Activated CD4-positive, alpha-beta T cell treated with anti-CD3 and anti-CD28 coated beads, Interleukin-10, Interleukin-2, amounts not matched to agents 100 ng/mL and 50 ng/mL, durations not matched to agents 16 hours and 8 hours (primary cell): ENCODE measurements around the gene HABP2.

Source experiments
- DNase-seq: peaks from one replicate; pipeline ENCODE4 v3.0.0-alpha.2; 2020

The HABP2 gene

DNA sequence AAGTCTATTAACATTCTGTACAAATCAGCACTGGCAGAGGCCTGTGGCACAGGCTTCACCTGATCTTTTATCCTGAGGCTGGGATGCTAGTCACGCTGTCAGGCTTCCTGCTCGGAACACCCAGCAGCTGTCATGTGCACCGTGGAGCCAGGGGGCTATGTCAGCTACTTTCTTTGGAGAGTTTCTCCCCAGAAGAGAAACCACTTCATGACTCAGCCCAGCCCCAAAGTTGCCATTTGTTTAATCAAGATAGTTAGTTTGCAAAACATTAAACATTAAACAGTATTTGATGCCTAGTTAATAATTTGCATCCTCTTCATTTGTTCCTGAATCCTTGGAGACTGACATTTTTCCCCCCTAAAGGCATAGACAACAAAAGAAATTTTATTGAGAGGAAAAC, at the start of gene HABP2:
TSS of gene HABP2 (plus strand) at position 353 of the 400 bp plus-strand sequence. CDS start 69 bp downstream, outside the sequence.
- no peak for DNase-seq

DNA sequence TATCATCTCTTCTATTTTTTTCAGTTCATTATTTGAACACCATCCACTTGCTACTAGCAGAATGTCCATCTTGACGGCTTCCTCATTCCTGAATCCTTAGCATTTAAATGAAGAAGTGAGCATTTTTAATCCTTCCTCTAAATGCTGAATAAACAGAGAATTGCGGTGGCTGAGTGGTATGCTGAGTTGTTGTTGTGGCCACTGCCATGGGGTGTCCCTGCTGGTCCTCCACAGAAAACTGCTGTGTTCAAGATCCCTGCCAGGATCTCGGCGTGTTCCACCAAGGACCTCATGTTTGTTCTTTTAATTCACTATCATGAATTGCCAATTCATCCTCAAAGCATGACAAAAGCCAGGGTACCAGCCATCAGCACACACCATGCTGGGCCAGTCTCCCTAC, 48.9 kb upstream of the HABP2 start:
- DNase-seq = no peak

DNA sequence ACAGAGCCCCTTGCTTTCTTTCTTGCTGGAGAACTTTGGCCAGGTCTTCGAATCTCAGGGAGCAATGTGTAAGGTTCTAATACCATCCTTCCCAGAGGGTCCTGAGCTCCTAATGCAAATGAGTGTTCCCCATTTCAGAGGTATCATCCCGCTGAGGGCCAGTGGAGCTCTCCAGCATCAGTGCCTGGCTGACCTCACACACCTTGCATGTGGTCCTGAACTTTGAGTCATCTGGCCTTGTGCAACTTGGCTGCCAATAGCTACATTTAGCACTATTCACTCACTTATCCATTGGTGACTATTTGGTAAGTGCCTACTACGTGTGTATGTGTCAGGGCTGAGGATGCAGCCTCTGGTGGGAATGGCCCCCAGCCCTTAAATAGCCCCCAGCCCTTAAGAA, 48.4 kb upstream of the HABP2 start:
- no peak for DNase-seq

DNA sequence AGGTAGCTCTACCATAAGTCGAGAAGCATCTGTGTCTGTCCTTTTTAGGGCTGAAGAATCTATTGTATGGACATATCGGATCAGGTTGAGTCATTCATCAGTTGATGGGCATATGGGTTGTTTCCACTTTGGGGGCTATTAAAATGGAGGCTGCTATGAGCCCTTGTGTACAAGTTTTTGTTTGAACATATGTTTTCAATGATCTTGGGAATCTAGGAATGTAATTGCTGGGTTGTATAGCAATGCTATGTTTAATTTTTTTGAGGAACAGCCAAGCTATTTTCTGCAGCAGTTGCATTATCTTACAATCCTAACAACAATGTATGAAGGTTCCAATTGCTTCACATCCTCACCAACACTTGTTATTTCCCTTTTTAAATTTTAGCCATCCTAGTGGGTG, 46.4 kb upstream of the HABP2 start:
- no peak for DNase-seq

DNA sequence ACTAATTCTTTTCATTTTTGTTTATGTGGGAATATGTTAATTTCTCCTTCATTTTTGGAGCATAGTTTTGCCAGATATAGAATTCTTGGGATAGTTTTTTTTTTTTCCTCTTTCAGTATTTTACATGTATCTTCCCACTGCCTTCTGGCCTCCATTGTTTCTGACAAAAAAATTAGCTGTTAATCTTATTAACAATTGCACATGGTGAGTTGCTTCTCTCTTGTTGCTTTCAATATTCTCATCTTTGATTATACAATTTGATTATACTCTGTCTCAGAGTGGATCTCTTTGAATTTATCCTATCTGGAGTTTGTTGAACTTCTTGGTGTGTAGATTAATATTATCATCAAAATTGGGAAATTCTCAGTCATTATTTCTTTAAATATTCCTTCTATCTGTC, 41.4 kb upstream of the HABP2 start:
- DNase-seq = no peak

DNA sequence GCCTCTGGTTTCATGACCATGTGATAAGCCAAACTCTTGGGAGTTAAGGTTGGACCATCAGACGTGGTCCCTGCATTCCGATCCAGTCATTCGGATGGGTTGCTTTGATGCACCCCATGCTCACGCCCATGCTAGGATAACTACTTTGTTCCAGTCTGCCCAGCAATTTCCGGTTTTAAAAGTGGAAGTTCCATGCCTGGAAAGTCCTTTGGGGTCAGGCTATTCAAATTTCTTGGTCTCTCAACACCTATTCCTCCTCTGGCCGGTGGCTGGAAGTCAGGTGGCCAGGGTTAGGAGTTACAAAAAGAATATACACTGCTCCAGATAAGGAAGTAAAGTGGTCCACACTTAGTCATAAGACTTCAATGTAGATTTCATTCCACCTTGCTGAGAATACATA, 37.7 kb upstream of the HABP2 start:
- DNase-seq = no peak

DNA sequence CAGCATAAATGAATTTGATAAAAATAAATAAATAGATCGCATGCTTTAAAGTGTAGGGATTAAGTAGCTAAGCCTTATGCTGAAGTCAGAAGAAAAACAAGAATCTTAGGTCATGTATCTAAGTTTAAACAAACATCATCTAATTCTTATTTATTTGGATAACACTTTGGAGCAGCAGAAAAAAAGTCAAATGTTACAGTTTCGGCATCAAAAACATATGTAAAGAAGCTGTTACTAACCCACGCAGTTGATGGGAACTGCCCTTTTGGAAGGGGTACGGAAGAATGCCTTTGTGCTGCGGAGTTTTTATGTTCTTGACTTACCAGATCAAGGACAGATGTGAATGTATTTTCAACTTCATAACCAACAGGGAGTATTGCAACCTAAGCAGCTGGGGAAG, 37.3 kb upstream of the HABP2 start:
- DNase-seq = no peak

DNA sequence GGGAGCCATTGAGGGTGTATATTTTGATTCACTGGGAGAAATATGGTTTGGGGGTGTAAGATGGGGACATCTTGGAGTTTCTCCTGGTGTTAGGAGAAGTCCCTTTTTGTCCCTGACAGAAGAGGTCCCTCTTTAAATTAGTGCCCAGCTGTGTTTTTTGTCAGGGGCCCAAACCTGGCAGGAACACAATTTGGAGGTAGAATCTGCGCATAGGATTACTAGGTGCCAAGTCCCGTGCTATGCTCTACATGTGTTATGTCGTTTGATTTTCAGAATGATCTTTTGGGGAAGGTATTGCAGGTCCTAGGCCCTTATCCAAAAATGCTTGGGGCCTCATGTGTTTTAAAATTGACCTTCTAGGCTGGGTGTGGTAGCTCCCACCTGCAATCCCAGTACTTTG, 36.8 kb upstream of the HABP2 start:
- DNase-seq = no peak

DNA sequence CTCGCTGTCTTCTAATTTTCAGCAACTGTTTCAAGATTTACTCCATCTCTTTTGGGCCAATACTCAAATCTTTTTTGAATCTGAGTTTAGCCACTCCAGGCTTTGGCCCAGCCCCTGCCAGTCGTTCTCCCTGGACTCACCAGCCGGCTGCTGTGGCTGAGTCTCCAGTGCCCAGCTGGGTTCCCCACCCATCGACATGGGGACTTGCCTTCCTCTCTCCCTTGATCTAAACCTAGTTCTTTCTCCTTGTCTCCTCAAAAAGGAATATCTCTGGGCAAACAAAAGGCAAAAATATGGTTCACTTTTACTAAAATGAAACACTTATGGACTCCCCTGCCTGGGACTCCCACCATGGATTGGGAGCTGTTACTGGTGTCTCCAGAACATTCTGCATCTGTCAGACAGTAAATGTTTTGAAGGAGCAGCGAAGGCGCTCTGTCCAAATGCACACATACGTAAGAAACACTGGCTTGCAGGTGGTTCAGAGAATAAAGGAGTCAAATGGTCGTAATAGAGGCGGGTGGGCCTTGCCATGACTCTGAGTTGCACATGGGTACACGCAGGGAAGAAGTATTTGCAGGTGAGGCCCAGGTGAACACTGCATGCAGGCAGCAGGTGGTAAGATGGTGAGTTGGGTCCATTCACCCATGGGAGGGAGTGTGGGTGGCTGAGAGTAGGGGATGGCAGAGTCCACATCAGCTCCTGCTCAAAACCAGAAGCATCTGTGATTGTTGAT, 35.5 kb upstream of the HABP2 start:
- DNase-seq = no peak

DNA sequence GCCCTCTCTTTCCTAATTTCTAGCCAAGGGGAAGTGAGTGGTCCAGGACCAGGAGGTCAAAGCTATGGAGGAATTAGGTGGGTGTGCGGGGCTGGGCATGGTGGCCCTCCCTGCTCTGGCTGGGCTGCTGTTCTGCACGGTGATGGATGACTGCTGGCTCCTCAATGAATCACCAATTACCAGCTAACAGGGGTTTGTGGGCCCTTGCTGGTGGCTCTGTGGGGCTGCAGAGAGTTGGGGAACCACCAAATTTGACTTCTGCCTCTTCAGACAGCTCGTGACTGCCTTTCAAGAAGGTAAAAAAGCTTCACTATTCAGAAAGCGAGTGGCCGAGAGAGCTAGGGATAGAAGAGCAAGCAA, 35.0 kb upstream of the HABP2 start:
- no peak for DNase-seq

DNA sequence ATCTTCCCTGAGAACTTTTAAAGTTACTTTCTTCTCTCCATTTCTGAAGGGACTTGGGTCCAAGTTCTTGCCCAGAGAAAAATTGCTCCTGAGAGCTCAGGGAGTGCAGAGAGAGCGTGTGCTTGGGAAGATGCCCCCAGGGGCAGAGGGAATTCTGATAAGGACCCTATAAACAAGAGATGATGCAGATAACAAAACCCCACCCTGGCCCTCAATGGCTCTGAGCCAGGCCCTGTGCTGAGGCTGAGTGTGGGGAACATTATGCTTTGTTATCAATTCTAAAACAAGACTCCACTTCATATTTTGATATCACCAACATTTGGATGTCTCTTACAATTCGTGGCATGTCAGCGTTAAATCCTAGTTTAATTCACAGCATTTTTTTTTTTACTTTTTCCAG, 34.4 kb upstream of the HABP2 start:
- no peak for DNase-seq

DNA sequence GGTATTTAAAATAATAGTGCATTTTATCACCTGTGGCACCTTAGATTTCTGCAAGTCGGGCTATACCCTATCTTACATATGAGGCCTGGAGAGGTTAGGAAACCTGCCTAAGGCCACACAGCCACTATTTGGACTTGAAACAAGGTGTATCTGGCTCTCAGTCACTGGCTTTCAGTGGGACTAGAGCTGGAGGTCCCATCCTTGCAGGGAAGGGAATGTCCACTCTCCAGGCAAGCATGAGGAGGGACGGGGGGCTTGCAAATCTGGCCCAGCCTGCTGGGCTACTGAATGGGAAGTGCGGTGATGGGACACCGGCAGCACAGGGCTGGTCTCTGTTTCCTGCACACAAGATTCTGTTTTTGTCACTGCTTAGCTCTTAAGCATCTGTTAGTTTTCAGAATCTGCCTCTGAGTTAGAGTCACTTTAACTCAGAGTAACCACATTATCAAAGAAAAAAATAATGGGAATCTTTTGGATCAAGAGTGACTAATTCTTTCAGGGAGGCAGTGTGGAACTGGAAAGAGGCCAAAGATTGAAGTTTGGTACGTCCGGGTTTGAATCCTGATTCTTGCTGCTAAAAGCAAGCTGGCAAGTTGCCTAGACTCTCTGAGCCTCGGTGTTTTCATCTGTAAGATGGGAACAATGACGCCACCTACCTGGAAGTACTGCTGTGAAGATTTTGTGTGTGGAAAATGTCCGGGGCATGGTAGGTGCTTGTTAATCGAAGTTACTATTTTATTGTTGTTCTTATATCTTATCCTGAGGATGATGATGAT, 33.8 kb upstream of the HABP2 start:
- DNase-seq = no peak

DNA sequence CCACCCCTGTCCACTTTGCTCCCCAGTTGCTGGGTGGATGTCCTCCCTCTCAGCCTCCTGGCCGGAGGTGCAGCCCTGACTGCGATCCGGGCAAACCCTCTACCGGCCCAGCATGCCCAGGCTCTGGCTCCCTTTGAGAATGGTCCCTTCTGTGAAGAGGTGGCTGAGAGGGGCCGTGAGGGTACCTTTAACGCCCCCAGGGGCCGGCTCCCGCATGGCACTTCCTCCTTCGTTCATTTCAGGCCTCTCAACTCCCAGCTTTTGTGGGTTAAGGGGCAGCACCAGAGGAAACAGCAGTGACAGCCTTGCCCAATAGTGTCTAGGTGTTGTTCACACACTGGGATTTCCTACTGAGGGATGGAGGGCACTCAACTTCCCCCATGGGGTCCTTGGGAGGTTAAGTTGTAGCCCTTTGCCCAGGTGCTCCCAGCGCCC, 33.2 kb upstream of the HABP2 start:
- no peak for DNase-seq

DNA sequence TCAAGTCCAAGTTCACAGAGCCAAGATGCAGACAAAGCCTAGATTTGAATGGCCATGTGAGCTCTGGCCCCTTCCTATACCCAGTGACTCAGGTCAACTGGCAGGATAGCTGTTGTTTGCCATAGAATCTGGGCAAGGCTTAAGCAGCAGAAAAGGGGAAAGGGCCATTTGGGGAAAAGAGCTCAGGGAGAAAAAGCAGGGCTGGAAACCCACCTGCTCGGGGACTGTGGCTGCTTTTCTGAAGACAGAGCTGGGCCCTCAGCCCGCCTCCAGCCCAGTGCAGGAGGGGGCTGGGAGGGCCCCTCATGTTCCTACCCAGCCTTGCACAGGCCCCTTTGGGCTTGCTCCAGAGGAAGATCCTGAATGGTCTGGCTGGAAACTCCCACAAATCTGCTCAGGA, 32.6 kb upstream of the HABP2 start:
- DNase-seq = no peak

DNA sequence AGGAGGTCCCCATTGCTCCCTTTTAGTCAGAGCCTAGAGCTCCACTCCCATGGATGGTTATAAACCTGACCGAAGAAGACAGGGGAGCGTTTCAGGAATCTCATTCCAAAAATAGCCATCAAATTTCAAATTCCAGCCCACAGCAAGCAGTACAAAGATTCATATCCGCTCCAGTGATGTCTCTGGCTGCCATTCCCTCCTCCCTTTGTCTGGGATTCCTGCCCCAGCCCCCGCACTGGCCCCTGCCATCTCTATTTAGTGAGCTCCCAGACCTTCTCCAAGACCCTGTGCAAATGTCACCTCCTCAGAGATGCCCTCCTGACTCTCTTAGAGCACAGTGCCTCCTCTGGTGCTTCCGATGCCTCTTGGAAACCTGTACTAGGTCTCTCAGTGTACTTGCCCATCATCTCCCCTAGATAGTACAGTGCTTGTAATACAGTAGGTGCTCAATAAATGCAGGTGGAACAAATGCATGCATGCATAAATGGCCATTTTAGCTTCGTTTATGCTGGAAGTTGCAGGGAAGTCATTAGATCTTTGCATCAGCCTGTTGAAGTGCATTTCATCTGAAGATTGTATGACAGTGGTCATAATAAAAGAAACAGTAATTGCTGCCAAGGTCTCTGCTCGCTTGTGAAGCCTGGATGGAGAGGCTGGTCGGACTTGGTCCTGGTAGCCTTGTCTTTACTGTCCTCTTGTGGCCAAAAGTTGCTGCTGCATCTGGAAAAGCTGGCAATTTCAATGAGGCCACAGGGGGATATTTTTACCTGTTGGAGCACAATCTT, 32.0 kb upstream of the HABP2 start:
- DNase-seq = peak; percentile 53

DNA sequence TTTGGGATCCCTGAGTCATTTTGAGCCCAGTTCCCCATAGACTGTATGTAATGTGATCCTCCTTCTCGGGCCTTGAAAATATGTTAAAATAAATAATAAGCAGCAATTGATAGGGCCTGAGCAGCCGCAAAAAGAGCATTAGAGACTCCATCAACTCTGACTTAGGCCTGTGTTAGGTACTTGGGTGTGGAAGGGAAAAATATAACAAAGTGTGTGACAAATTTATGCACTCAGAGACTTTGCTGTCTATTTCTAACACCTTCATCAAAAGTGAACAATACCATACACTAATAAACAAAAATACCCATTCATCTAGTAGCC, 31.4 kb upstream of the HABP2 start:
- DNase-seq = no peak

DNA sequence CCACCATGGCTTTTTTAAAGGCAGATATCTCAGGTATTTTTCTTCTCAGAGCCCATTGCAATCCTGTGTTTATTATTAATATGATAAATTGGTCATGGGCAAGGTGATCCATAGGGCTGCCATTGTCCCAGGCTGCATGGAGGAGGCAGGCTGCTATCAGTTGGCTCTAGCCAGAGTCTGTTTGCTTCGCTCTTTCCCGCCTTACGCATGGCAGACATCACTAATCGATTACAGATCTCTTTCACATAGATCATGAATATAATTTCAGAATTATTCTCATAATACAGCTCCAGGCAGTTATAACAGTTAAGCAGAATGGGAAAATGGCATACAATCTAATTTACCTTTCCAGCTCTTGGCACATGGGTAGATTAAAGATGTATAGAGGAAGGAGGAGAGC, 30.4 kb upstream of the HABP2 start:
- no peak for DNase-seq

DNA sequence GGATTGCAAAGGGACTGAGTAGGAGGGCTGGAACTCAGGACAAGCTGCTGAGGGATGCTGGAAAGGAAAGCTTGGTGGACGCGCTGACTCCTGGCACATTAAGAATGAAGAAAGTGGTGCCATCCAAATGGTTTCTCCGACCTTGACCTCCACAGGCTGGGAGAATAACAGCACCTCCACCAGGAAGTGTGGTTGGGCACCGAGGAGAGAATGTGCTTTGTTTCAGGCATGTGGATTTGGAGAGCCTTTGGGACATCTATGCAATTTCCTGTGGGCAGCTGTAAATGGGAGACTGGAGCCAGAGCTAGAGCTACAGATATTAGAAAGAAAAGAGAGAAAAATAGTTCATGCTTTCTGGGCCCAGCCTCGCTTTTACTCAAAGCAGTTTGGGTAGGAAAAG, 29.8 kb upstream of the HABP2 start:
- DNase-seq = no peak

DNA sequence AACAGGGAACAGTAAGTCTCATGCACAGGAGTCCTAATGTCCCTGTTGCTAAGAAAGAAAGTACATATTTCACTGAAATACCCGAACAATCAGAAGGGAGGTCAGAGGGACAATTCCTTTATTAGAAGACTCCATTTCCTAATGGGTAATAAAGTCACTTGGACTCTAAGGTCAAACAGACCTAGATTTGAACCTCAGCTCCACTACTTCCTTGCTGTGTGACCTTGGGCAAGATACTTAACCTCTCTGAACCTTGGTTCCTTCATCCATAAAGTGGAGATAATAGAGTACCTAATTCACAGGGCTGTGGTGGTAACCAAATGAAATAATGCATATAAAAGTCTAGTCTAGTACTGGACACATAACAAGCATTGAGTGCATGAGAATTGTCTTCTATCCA, 29.2 kb upstream of the HABP2 start:
- no peak for DNase-seq

DNA sequence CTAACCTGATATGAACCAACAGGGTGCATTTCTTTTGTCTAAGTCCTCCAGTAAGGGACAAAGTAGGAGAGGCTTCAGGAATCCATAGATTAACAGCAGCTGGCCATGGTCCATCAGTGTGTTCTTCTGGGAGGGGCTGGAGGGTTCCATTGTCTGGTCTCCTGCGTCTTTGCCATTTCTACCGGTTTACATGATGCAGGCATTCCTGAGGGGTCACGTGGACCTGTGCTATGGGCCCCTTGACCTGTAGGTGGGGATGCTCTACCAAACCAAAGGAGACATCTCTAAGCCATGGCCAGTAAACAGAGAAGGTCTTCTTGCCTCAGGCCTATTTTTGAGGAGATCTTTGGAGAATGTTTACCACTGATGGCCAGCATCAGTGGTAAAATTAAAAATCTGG, 28.7 kb upstream of the HABP2 start:
- DNase-seq = no peak

DNA sequence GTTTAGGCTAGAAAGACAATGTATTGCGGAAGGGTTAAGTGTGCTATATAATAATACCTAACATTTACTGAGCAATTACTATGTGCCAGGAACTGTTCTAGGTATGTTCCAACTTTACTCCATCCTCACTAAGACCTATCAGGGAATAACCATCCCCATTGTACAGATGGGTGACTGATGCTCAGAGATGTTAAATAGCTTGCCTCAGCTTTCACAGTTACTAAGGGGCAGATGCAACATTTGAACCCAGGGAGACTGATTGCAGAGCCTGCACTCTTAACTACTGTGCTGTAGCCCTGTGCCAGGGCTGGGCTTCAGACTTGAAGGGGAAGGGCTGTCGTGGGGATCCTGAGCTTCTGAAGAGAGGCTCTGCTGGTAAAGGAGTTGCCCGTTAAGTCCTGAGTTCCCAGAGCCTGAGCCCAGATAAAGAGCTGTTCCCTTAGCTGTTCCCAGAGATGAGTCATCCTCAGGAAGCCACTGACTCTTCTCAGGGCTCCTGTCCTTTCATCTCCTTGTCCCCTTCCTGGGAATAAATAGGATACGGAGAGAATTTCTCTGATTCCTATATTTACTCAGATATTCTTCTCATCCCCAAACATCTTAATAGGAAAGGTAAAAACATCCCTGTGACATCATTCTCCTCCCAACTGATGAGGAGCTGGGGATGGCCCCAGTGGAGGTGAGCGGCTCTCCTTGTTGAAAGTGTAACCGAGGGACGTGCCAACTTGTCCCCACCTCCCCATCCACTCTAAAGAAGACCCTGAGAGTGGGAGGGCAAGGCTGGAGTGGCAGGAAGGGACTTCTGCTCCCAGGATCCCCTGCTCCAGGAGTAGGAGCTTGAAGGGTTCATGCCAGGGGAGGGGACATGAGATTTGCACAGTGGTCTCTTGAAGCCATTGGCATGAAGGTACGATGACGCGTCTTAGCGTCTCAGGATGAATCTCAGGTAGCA, 28.0 kb upstream of the HABP2 start:
- no peak for DNase-seq

DNA sequence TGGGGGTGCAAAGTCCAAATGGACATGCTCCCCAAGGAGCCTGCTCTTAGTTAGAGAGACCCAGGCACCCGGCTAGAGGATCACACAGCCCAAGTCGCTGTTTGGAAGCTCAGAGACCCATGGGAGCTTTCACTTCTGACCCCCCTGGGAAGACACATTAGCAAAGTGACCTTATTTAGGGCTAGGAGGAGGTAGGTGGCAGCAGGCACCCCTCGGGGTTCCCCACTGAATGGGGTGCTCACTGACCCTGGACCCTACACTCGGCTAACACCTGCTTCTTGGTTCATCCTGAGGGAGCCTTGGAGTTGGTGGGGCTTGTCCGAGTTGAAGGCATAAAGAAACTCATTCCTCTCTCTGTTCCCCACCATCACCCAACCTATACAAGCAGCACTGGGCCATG, 27.1 kb upstream of the HABP2 start:
- no peak for DNase-seq
